Measurements from ENCODE around the gene PSMB2.

Gene PSMB2

DNA sequence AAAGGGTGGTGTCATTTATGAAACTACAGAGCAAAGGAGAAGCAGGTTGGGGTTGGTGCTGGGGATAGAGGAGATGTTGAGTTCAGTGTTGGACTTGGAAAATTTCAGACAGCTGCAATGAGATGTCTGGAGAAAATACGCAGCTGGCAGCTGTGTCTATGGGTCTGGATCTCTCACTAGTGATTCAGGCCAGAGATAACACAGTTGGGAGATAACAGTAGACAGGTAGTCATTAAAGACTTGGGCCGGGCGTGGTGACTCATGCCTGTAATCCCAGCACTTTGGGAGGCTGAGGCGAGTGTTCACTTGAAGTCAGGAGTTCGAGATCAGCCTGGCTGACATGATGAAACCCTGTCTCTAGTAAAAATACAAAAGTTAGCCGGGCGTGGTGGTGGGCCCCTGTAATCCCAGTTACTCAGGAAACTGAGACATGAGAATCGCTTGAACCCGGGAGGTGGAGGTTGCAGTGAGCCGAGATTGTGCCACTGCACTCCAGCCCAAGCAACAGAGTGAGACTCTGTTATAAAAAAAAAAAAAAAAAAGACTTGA is 70.7 kb downstream of the PSMB2 start:
- no peak for DNase-seq

DNA sequence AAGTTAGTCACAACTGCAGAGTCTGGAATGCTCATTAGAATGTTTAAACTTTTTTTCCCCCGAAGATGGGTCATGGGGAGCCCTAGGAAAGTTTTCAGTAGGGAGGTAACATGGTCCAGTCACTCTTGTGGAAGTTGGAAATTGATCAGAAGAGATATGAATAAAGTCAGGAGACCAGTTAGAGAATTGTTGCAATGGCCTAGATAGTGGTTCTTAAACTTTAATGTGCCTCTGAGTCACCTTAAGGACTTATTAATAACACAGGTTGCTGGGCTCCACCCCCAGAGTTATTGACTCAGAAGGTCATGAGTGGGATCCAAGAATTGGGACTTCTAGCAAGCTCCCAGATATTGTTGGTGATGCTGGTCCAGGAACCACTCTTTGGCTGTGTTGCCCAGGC is 71.4 kb downstream of the PSMB2 start:
- no peak for DNase-seq

DNA sequence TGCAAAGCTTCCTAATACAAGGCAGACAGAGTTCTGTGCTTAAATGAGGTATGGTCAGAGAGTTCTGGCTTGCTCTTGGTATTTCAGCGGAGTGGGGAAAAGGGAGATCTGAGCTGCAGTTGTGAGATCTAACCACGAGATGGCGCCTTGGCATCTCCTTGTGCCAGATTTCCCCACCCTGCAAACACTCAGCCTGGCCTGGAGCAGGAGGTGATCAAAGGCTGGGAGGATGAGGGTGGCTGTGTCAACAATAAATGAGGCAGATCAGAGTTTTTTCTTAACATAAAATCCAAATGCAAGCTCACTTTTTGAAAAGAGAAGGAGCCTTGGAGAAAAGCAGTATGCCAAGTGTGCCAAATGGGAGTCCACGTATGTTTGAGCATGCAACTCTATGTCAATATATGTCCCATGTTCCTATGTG is 72.3 kb downstream of the PSMB2 start:
- peak; percentile 85 for DNase-seq

DNA sequence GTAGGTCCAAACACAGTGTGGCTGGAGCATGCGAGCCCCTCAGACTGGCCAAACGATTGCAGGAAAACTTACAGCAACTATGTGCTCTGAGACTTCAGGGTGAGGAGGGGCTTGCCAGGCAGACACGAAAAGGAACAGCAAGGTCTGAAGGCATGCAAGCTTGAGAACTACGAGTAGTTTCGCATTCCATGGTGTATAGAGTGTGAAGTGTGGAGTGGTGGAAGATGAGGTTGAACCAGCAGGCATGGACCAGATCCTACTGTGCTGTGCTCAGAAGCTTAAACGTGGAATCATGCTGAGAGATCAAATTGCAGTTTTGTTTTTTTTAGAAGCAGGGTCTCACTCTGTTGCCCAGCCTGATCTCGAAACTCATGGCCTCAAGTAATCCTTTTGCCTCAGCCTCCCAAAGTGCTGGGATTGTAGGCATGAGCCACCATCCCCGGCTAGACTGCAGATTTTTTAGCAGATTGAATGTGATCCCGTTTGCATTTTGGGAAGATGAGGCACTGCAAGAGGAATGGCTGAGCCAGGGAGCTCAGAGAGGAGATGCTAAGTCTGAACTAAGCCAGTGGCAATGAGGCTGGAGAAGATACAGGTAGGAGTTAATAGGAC is 73.3 kb downstream of the PSMB2 start:
- DNase-seq = no peak

DNA sequence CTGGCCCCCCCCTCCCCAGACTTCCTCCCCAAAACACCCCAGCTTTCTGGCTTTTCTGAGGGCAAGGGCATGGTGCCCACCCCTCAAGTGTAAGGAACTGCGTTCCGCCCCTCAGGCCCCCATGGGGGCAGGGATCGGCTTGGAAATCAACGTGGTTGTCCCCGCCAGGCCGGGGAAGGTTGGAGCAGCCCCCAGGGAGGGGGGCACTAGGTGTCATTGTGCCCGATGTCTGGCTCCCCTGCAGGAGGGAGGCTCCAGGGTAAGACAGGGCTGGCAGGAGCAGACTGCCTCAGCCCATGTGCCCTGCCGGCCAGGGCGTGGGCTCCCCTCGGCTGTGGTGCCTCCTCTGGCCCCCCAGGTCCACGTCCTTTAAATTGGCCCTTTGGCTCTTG is 75.6 kb downstream of the PSMB2 start:
- no peak for DNase-seq

DNA sequence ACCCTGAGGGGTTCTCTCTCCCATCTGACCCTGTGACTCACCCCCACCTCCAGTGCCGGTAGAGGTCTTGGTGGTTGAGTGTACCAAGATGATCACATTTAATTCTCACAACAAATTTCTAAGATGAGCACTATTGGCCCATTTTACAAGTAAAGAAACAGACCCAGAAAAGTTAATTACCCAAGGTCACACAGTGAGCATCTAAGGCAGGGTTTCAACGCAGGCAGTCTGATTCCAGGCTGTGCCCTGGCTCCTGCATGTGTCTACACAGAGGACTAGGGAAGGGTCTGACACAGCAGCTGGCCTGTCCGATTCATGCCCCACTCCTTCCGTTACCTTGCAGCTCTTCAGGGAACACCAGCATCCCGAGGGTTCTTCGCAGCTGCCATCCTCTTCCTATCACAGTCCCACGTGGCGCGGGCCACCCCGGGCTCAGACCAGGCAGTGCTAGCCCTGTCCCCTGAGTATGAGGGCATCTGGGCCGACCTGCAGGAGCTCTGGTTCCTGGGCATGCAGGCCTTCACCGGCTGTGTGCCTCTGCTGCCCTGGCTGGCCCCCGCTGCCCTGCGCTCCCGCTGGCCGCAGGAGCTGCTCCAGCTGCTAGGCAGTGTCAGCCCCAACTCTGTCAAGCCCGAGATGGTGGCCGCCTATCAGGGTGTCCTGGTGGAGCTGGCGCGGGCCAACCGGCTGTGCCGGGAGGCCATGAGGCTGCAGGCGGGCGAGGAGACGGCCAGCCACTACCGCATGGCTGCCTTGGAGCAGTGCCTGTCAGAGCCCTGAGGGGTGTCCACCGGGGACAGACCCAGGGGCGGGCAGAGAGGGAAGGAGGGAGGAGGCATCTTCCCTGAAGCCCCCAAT is 76.2 kb downstream of the PSMB2 start:
- no peak for DNase-seq

DNA sequence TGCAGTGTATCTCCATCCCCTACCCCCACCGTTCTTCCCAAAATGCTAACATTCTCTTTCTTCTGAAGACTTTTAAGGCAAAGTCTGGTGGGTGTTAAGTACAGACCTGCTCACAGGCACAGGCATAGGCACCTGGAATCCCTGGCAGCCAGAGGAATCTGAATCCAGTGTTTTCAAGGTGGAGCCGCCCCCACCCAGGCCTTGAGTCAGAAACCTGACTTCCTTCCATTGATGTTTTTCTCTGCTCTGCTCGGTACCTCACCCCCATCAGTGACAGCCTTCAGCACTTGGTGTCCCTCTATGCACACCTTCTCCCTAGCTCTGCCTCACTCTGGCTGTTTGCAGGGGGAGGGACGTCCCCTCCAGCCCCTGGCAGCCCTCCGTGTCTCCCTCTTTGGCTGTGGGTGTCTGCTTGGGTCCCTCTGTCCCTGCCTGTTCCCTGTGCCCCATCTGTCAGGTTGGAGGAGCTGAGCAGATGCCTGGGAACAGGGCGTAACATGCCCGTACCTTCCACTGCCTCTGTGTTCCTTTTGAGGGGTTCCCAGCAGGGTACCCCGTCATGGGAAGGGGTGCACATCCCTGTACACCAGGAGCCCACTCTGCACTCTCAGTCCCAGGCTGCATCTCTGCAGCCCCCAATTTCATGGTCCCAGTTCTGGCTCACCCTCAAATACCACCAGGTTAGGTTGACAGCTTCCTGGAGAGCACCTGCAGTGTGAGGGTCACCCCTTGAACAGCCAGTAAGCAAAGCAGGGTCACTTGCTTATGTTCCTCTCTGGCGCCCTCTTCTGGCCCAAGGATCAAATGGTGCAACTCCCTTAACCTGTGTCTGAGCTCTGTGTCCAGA is 77.1 kb downstream of the PSMB2 start:
- DNase-seq = no peak

DNA sequence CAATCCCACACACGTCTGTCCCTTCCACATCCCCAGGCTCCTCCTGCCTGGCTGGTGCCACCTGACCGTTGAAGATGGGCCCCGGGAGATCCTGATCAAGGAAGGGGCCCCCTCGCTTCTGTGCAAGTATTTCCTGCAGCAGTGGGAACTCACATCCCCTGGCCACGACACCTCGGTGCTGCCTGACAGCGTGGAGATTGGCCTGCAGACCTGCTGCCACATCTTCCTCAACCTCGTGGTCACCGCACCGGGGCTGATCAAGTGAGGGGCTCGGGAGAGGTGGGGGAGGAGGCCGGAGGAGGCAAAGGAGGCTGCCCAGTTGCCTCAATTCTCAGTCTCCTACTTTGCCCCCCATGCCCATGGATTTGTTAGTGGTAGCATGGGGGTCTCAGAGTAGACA is 78.2 kb downstream of the PSMB2 start:
- no peak for DNase-seq

DNA sequence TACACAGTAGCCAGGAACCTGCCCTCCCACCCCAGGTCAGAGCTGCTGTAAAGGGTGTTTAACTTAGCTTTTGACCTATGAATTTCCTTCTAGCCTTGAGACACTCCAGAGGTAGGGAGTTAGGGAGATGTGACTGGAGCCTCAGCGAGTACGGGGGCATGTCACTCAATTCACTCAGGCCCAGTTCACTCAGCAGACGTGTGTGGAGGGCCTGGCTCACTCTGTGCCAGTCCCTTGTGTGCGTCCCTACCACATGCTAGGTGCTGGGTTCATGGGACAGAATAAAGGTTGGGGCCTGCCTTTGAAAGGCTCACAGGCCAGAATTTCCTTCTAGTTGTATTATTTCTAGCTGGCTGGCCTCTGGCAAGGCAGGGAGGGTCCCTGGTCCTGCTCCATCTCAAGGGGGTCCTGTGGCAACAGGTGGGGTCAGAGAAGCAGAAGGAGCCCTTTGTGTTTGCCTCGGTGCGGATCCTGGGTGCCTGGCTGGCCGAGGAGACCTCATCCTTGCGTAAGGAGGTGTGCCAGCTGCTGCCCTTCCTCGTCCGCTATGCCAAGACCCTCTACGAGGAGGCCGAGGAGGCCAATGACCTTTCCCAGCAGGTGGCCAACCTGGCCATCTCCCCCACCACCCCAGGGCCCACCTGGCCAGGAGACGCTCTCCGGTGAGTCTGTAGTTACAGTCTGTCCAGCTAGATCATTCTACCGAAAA is 79.2 kb downstream of the PSMB2 start:
- no peak for DNase-seq

DNA sequence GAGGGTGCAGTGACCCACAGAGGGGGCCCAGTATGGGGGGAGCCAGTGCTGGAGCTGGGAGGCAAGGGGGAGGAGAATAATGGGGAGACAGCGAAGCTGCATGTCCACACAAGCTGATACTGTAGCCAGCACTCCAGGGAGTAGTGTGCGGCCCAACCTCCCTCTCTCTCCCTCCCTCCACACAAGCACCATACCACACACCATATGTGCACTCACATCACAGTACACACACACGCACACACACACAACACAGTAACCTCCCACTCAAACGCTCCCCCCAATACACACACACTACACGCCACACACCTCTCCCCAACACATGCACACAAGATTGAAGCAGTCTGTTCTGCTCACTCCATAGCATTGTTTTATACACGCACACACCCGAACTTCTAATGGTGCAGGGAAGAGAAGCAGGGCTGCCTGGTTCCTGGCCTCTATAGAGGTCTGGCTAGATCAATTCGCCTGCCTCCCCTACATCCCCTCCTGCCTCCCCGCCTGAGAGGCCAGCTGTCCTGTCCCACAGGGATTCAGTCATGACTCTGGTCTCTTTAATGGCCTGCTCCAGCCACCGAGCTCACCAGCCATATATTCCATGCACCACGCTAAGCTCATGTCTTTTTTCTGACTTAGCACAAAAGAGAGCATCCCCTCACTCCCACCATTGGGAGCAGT is 79.9 kb downstream of the PSMB2 start:
- no peak for DNase-seq

DNA sequence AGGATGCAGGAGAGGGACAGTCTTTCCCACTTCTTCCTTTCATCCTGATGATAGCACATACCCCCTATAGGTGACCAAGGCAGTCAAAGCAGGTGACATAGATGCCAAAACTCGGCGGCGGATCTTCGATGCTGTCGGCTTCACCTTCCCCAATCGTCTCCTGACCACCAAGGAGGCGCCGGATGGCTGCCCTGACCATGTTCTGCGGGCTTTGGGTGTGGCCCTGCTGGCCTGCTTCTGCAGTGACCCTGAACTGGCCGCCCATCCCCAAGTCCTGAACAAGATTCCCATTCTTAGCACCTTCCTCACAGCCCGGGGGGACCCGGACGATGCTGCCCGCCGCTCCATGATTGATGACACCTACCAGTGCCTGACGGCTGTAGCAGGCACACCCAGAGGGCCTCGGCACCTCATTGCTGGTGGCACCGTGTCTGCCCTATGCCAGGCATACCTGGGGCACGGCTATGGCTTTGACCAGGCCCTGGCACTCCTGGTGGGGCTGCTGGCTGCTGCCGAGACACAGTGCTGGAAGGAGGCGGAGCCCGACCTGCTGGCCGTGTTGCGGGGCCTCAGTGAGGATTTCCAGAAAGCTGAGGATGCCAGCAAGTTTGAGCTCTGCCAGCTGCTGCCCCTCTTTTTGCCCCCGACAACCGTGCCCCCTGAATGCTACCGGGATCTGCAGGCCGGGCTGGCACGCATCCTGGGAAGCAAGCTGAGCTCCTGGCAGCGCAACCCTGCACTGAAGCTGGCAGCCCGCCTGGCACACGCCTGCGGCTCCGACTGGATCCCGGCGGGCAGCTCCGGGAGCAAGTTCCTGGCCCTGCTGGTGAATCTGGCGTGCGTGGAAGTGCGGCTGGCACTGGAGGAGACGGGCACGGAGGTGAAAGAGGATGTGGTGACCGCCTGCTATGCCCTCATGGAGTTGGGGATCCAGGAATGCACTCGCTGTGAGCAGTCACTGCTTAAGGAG is 80.8 kb downstream of the PSMB2 start:
- DNase-seq = no peak

DNA sequence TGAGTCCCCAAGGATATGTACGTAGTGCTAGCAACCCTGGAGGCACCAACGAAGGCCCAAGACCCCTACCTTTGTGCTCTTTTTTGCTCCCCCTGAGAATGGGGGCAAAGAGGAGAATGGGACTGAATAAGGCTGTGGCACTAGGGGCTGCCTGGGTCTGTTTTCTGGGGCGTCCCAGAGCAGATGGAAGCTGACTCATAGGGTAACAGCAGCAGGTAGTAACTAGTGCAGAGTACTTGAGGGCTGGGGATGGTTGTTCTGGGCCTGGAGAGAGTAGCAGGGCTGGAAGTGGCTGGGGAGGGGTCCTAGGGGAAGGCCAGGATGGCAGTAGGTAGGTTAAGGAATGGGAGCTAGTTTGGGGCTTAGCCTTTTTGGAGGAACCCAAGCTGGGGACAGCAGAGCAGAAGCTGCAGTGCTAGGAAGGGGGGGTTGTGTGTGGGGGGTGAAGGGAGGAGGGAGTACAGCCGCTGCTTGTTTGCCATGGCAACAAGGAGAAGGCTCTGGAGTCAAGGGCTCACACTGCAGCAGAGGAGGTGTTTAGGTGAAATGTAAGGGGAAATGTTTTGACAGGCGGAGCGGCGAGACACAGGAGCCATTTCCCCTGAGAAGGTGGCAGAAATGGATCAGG is 81.9 kb downstream of the PSMB2 start:
- DNase-seq = peak; percentile 43

DNA sequence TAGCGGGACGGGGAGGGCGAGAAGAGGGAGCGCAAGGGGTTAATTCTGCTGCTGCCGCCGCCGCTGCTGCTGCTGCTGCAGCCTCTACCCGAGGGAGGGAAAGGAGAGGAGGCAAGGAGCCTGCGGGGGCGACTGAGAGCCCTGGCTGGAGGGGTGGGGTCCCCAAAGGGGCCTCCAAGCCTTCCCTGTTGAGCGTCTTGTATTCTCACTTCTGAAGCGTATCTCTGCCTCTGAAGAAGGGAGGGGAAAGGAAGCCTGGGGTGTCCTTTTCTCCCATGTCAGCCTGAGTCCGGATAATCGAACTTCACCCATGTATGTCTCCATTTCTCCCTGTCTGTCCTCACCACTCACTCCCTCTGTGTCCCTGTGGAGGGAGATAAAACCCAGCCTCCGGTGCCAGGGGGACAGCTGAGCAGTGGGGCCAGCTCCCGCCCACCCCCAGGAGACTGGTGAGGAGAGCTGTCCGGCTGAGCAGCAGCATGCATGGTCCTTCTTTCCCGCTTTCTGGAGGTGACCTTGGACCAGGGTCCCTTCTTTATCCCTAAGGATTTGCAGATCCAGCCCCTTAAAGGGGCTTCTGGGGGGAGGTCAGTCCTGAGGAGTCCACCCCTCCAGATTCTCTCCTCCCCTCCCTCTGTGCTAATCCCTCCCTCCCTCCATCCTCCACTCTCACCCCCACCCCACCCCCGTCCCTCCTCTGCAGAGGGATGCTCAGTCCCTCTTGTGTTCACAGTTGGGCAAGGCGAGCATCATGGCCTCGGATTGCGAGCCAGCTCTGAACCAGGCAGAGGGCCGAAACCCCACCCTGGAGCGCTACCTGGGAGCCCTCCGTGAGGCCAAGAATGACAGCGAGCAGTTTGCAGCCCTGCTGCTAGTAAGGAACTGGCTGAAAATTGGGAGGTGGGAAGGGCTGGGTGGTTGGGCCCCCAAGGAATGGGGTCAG is 82.7 kb downstream of the PSMB2 start:
- DNase-seq = peak; percentile 57

DNA sequence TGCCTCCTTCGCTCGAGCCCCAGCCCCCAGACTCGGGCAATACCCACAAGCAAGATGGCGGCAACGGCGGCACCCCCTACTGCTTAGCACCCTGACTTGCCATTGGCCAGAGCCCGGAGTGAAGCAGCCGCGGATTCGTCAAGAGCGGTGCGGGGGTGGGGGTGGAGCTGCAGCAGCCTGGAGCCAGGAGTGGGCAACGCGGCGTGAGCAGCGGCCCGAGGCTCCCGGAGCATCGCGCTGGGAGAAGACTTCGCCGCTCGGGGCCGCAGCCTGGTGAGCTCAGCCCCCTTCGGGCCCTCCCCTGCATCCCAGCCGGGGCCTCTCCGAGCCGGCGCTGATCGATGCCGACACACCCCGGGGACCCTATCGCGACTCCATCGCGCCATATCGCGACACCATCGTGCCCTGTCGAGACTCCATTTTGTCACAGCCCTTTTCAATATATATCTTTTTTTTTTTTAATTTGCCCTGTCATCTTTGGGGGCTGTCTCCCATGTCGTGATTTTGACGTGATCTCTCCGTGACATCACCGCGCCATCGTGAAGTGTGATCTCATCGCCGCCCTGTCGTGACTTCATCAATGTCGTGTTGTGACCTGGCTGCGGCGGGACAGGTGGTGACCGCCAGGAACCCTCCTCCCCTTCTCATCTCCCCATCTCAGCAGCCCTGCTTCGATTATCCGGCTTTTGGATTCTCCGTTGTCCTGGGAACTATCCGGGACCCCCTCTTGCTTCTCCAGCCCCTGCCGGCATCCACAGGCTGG is 83.5 kb downstream of the PSMB2 start, which contains the start of gene NCDN:
Gene NCDN (plus strand): TSS at position 189 of the 763 bp plus-strand sequence. CDS start 392 bp downstream, at position 581.
- peak; percentile 99 for DNase-seq

DNA sequence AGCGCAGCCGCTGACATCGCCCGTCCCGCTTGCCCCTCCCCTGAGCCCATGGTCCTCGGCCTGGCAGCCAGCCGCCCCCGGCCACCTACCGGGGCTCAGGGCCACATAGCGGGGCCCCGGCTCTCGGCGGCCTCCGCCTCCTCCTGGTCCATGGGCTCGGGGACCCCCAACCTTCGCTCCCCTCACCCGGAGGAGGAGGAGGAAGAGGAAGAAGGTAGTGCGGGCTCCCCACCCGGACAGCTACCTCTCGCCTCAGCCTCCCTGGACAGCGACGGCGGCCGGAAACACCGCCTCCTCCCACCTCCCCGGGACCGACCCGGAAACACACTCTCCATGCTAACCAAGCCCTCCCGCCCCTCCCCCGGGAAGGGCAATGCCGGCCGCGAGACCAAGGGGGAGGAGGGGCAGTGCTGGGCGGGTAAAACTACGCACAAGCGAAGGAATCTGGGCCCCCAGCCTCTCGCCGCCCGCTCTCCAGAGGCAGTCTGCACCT is 84.2 kb downstream of the PSMB2 start, which contains the start of gene KIAA0319L:
Gene KIAA0319L (minus strand): TSS at position 286 of the 493 bp plus-strand sequence. CDS start 2,912 bp downstream, outside the sequence.
- no peak for DNase-seq

DNA sequence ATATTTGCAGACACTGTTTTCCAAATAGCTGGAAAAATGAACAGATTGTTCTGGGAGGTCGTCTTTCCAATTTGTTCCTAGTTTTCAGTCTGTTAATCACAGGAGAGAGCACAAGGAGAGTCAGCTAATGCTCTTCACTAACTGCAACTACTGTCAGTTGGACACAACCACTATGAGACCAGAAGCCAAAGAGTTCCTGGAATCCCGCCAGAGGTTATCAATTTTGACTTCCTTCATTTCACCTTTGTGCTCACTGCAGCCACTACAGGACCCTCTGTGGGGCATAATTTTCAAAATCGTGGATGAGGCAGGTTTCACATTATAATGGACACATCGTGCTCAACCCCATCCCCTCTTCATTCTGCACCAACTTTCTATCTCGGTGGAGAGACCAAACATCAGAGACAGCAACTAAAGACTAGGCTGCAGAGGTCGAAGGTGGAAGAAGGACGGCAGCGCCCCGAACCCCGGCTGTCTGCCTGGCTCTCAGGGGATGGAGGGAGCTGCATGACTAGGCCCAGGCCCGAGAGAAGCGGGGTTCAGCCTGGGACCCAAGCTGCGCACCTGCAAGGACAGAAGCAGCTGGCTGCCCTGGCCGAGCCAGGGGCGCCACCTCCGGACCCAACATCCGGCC is 84.7 kb downstream of the PSMB2 start:
- DNase-seq = no peak

Data from right forelimb (tissue), 1 donor.